Adipocyte (in vitro differentiated cells): ENCODE results near the gene OXT.
A peak's percentile ranks its signal among the peaks of the same experiment; 100 is the strongest.
"Not testable (repeated sequence)": the region's sequence is repeated elsewhere in the genome, so short reads cannot be mapped to it uniquely, and the experiment has no call there.

Experiments
- DNase-seq: peaks from one replicate; pipeline ENCODE4 v3.0.0-alpha.2; 2015; ENCODE audit warnings: low read depth
- H3K27me3 ChIP-seq: replicated peaks from 2 replicates; pipeline ENCODE4 v1.7.0; 2013; ENCODE audit warnings: mild to moderate bottlenecking, low read length, moderate library complexity; ENCODE audit not compliant: control insufficient read depth, insufficient read depth
- H3K36me3 ChIP-seq: 2 replicates; pipeline ENCODE4 v1.7.0; 2013; ENCODE audit warnings: low read length, mild to moderate bottlenecking, moderate library complexity; ENCODE audit not compliant: control insufficient read depth, insufficient read depth, severe bottlenecking
- H3K4me1 ChIP-seq: 2 replicates; pipeline ENCODE4 v1.7.0; 2013; ENCODE audit warnings: mild to moderate bottlenecking, low read length, moderate library complexity; ENCODE audit not compliant: control insufficient read depth, insufficient read depth
- H3K4me3 ChIP-seq: 2 replicates; pipeline ENCODE4 v1.7.0; 2013; ENCODE audit warnings: mild to moderate bottlenecking, low read length, moderate library complexity
- H3K9ac ChIP-seq: 2 replicates; pipeline ENCODE4 v1.7.0; 2013; ENCODE audit warnings: mild to moderate bottlenecking, low read length, moderate library complexity
- H3K9me3 ChIP-seq: 2 replicates; pipeline ENCODE4 v1.7.0; 2013; ENCODE audit warnings: mild to moderate bottlenecking, low read length, moderate library complexity; ENCODE audit not compliant: control insufficient read depth

Gene OXT

DNA sequence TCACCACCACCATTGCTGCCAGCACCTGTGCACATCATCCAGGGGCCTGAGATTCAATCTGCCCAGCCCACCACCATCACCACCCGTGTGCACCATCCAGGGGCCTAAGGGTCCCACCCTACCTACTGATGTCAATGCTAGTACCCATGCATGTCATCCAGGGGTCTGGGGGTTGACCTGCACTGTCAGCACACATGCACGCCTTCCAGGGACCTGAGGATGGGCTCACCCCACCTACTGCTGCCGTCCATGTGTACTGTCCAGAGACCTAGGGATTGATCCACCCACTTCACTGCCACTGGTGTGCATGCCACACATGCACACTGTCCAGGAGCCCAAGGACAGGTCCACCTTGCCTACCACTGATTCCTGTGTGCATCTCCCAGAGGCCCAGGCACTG lies 11.9 kb upstream of the OXT start:
- H3K4me1 ChIP-seq: no peaks in the 10 kb centered on the region
- H3K36me3 ChIP-seq: no peaks in the 10 kb centered on the region
- no peak overlapping the region for H3K9ac ChIP-seq
- H3K27me3 ChIP-seq: no peaks in the 10 kb centered on the region
- H3K9me3 ChIP-seq: no peaks in the 10 kb centered on the region
- no peak overlapping the region for H3K4me3 ChIP-seq
- DNase-seq: no peak

DNA sequence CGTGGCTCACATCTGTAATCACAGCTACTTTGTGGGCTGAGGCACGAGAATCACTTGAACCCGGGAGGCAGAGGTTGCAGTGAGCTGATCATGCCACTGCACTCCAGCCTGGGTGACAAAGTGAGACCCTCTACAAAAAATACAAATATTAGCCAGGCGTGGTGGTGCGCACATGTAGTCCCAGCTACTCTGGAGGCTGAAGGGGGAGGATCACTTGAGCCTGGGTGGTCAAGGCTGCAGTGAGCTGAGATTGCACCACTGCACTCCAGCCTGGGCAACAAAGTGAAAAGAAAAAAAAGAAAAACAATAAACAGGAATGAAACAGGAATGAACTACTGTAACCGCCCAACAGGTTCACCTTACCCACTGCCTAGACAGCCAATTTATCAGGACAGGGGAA lies 7.3 kb upstream of the OXT start:
- H3K27me3 ChIP-seq, DNase-seq, H3K4me3 ChIP-seq, H3K9me3 ChIP-seq, H3K9ac ChIP-seq, H3K36me3 ChIP-seq: not testable (repeated sequence)
- H3K4me1 ChIP-seq: peaks cover 41% of the 10 kb centered on the region

DNA sequence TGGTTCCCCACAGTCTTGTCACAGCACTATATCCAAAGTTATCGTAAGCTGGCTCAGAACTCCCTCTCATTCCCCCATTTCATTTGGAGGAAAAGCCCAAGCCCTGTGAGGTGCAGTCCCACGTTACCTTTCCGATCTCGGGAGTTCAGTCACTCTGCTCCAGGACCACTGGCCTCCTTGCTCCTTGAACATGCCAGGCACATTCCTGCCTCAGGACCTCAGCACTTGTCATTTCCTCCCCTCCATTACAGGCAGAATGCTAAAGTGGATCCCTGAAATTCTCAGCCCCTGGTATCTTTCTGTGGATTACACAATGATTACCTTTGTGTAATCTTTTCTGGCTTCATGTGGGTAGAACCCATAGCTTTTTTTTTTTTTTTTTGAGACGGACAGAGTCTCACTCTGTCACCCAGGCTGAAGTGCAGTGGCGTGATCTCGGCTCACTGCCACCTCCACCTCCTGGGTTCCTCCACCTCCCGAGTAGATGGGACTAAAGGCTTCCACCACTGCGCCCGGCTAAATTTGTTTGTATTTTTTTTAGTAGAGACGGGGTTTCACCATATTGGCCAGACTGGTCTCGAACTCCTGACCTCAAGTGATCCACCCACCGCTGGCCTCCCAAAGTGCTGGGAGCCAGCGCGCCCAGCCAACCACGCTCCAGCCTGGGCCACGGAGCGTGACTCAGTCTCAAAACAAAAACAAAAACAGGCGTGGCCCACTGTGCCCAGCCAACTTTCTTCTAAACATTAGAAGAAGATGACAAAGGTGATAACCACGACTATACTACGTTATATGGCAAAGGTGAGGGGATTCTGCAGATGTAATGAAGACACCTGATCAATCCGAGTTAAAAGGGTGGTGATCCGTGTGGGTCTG lies 4.0 kb upstream of the OXT start:
- Histone ChIP-seq H3K4me1 (peaks cover 46% of the 10 kb centered on the region), H3K36me3 (no peaks in the 10 kb centered on the region), H3K27me3 (peaks cover 8% of the 10 kb centered on the region), H3K9ac (peak overlapping the region; percentile 6), H3K4me3 (peak overlapping the region; percentile 35), H3K9me3 (no peaks in the 10 kb centered on the region)
- DNase-seq: no peak

DNA sequence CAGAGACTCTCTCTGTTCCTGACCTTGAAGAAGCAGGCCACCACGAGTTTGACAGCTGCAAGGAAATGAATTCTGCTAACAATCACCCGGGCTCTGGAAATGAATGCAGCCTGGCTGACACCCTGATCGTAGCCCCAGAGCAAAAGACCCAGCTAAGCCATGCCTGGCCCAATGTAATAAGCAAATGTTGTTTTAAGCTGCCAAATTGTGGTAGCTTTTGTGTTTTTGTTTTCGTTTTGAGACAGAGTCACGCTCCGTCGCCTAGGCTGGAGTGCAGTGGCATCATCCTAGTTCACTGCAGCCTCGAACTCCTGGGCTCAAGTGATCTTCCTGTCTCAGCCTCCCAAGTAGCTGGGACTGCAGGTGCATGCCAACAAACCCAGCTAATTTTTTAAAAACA lies 3.3 kb upstream of the OXT start:
- Histone ChIP-seq H3K27me3 (peaks cover 8% of the 10 kb centered on the region), H3K4me3 (no peak overlapping the region), H3K4me1 (peaks cover 46% of the 10 kb centered on the region), H3K9ac (no peak overlapping the region), H3K36me3 (no peaks in the 10 kb centered on the region), H3K9me3 (no peaks in the 10 kb centered on the region)
- no peak for DNase-seq

DNA sequence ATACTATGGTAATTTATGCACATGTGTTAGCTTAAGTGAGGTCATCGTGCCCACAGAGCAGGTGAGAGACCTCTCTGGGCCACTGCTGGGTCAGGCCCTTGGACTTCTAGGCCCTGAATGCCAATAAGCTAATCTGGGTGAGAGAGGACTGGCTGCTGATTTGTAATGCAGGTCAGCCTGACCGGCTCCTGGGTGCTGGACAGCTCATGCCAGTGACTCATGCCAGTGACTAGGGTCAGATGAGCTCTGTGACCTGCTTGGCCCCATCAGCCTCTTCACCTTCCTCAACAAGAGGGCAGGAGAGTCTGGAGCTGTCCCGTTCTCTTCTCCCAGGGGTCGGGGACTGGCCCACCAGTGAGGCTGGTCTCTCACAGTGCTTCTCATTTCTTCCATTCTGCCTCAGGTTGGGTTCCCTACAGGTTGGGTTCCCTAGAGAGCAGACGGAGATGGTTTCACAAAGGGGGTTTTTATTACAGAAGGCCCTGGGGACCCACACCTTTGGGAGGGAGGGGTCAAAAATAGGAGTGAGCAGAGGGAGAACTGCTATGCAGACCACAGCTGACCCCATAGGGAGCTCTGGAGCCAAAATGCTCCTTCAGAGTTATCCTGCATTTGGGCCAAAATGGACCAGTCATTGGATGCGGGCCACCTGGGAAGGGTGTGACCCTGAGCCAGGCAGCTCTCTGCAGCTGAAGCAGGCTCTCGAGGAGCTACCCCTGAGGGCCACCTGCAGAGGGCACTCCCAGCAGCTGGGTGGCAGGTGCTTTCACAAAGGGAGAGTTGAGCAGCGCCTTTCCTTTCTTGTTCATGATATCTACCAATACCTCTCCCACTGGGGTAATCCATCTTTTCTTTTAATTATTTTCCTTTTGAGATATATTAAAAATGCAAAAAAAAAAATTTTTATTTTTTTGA lies 2.2 kb upstream of the OXT start:
- peak; percentile 20 for DNase-seq
- Histone ChIP-seq H3K9ac (no peak overlapping the region), H3K4me1 (peaks cover 46% of the 10 kb centered on the region), H3K4me3 (no peak overlapping the region), H3K27me3 (peaks cover 8% of the 10 kb centered on the region), H3K9me3 (no peaks in the 10 kb centered on the region), H3K36me3 (no peaks in the 10 kb centered on the region)

DNA sequence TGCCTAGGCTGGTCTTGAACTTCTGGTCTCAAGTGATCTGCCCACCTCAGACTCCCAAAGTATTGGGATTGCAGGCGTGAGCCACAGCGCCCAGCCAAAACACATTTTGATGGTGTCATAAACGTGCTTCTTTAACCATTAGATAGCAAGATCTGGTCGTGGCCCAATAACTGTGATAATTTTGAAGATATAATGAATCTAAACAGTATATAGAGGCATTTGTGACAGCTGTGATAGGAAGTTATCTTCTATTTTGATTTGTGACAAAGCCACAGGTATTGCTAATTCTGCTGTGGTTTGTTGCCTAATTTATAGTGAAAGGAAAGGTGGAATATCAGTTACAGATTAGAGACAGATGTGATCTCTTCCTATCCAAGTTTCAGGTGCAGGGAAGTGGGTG lies 695 bp upstream of the OXT start:
- H3K4me3 ChIP-seq: no peak overlapping the region
- H3K36me3 ChIP-seq: no peaks in the 10 kb centered on the region
- peaks cover 8% of the 10 kb centered on the region for H3K27me3 ChIP-seq
- H3K9ac ChIP-seq: no peak overlapping the region
- peaks cover 37% of the 10 kb centered on the region for H3K4me1 ChIP-seq
- DNase-seq: no peak
- H3K9me3 ChIP-seq: no peaks in the 10 kb centered on the region

DNA sequence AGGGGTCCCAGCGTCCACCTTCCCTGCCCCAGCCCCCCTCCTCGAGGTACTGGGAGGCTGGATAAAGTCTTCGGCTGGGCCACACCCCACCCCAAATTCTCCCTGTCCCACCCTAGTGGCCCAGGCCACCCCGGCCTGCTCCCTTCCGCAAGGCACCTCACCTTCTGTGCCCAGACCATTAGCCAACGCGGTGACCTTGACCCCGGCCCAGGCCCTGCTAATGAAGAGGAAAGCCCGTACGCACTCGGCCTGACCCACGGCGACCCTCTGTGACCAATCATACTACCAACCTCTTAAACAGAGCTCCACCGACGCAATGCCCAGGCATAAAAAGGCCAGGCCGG lies 182 bp upstream of the OXT start:
- Histone ChIP-seq H3K27me3 (peaks cover 8% of the 10 kb centered on the region), H3K4me3 (peak overlapping the region; percentile 63), H3K36me3 (no peaks in the 10 kb centered on the region), H3K9ac (peak overlapping the region; percentile 34), H3K9me3 (no peaks in the 10 kb centered on the region), H3K4me1 (peaks cover 32% of the 10 kb centered on the region)
- no peak for DNase-seq

DNA sequence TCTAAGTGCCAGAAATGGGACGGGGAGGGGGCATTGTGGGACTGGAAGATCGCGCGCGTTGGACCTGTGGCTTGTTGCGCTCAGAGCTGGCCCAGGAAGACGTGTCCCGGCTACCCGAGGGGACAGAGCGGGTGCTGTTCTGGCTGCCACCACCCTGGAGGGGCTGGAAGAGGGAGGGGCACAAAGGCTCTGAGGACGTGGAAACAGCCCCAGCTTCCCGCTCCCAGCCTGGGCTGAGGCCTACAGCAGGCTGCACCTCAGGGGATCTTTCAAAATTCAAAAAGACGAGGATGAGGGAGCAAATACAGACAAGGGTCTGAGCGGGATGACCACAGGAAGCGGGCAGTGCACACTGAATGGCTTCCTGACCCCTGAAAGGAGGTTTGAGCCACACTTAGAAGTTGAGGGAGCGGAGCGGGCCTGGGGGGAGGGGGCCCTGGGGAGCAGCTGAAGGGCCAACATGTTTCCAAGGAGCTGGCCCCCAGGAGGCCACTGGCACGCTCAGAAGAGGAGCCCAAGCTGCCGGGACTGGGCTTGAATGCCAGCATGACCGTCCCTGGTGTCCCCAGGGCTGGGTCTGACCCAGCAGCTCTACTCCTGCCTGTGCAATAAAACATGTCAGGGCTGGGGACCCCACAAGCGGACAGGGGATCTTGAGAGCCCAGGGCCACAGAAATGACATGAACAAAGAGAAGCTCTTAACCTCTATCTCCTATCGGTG lies 1.3 kb downstream of the OXT start:
- Histone ChIP-seq H3K9me3 (no peaks in the 10 kb centered on the region), H3K9ac (no peak overlapping the region), H3K36me3 (no peaks in the 10 kb centered on the region), H3K4me3 (no peak overlapping the region), H3K4me1 (peaks cover 19% of the 10 kb centered on the region), H3K27me3 (peaks cover 8% of the 10 kb centered on the region)
- no peak for DNase-seq

DNA sequence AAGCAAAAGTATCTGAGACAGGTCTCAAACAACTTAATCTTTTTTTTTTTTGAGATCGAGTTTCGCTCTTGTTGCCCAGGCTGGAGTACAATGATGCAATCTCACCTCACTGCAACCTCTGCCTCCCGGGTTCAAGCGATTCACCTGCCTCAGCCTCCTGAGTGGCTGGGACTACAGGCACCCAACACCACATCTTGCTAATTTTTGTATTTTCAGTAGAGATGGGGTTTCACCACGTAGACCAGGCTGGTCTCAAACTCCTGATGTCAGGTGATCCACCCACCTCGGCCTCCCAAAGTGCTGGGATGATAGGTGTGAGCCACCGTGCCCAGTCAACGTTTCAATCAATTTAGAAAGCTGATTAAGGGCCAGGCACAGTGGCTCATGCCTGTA lies 1.8 kb downstream of the OXT start:
- H3K4me3 ChIP-seq, H3K27me3 ChIP-seq, H3K9me3 ChIP-seq, H3K36me3 ChIP-seq, H3K9ac ChIP-seq, DNase-seq: not testable (repeated sequence)
- H3K4me1 ChIP-seq: peaks cover 14% of the 10 kb centered on the region

DNA sequence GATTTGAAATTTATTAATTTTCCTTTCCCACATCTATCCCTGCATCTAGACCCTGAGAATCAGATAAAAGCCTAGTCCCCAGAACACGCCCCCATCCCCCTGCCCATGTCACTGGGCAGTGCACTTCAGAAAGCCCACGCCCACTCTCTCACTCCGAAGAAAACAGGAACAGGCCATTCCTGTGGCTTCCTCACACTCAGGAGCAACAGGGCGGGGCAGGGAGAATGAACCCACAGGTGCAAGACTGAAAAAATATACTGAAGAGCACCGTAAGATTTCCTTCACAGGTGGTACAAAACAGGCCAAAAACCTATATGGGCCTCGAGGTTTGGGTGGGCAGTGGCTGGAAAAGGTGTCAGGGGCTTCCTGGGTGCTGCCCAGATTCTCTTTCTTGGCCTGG lies 3.4 kb downstream of the OXT start:
- Histone ChIP-seq H3K9ac (no peak overlapping the region), H3K4me3 (no peak overlapping the region), H3K9me3 (no peaks in the 10 kb centered on the region), H3K36me3 (no peaks in the 10 kb centered on the region), H3K27me3 (peaks cover 8% of the 10 kb centered on the region), H3K4me1 (peaks cover 10% of the 10 kb centered on the region)
- no peak for DNase-seq

DNA sequence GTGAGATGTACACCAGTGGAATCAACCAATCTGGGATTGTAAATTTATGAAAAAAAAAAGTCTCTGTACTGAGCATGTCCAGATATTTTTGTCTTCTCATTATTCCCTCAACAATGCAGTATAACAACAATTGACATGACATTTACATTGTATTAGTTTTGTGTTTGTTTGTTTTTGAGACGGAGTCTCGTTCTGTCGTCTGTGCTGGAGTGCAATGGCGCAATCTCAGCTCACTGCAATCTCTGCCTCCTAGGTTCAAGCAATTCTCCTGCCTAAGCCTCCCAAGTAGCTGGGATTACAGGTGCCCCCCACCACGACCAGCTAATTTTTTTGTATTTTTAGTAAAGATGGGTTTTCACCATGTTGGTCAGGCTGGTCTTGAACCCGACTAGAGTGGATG lies 3.9 kb downstream of the OXT start:
- DNase-seq, H3K27me3 ChIP-seq: not testable (repeated sequence)

More for the DNA sequence above, 3.9 kb downstream of the OXT start:
- not testable (repeated sequence) for H3K9ac ChIP-seq, H3K4me3 ChIP-seq, H3K9me3 ChIP-seq, H3K36me3 ChIP-seq
- H3K4me1 ChIP-seq: peaks cover 12% of the 10 kb centered on the region
